HepG2 (cell line): ENCODE data around the gene SLC25A22. TPM values are rescaled to one million over a fixed set of nuclear protein-coding genes. Genes with fewer than 3 reads are reported as not detected.

Experiments used
- EEA1 ChIP-seq: sonication (generic); formaldehyde crosslinking; IDR thresholded peaks from 2 replicates; pipeline ENCODE4 v1.5.1; 2020; ENCODE audit warnings: mild to moderate bottlenecking, missing genetic modification reagents, borderline replicate concordance
- NFAT5 ChIP-seq: sonication (generic); formaldehyde crosslinking; IDR thresholded peaks from 2 replicates; pipeline ENCODE4 v1.4.0; 2020; ENCODE audit warnings: missing genetic modification reagents
- NFE2L1 ChIP-seq: sonication (generic); formaldehyde crosslinking; IDR thresholded peaks from 2 replicates; pipeline ENCODE4 v1.4.0; 2020; ENCODE audit warnings: missing genetic modification reagents, mild to moderate bottlenecking, borderline replicate concordance
- NFKB2 ChIP-seq: sonication (generic); formaldehyde crosslinking; IDR thresholded peaks from 2 replicates; pipeline ENCODE4 v1.4.0; 2020; ENCODE audit warnings: missing genetic modification reagents, borderline replicate concordance
- SMC3 ChIP-seq: IDR thresholded peaks from 2 replicates; pipeline ENCODE4 v1.6.1; 2011; ENCODE audit warnings: low read length, improper control_type of control experiment
- UBTF ChIP-seq: sonication (generic); formaldehyde crosslinking; IDR thresholded peaks from 2 replicates; pipeline ENCODE4 v1.4.0; 2020; ENCODE audit warnings: mild to moderate bottlenecking, missing genetic modification reagents
- ZNF546 ChIP-seq: sonication (generic); formaldehyde crosslinking; conservative IDR thresholded peaks from 2 replicates; pipeline ENCODE4 v1.8.1; 2023; ENCODE audit warnings: mild to moderate bottlenecking, missing genetic modification reagents
- polyA plus RNA-seq, 8 experiments: library from polyadenylated mRNA; depleted of rRNA in 3 of 8; stranded (reverse) in 7 of 8; unstranded in 1 of 8; fragments of >200 nt; fragmentation: Illumina TruSeq in 4 of 8; extraction: Trizol in 4 of 8; gene quantifications; 2 replicates each; pipeline versions ENCODE4 v1.2.1 to v1.2.3, GENCODE V29; 2011 to 2016; ENCODE audit warnings: low read depth in 4 of 8, missing spikeins in 1 of 8, mixed read lengths in 1 of 8; ENCODE audit not compliant: insufficient read depth in 1 of 8
- total RNA-seq, 5 experiments: library from RNA; depleted of rRNA; stranded (reverse); fragments of >200 nt; fragmentation: Illumina TruSeq; extraction: Trizol; gene quantifications; 2 replicates each; pipeline ENCODE4 v1.2.3, GENCODE V29; 2016; ENCODE audit warnings: low read depth in 1 of 5
- TF ChIP-seq, protein P1 (sequence below): sonication (generic); formaldehyde crosslinking; IDR thresholded peaks from 2 replicates; pipeline ENCODE4 v1.9.0; 2021; ENCODE audit warnings: missing genetic modification reagents, borderline replicate concordance
- TF ChIP-seq, protein P2 (sequence below): sonication (generic); formaldehyde crosslinking; IDR thresholded peaks from 2 replicates; pipeline ENCODE4 v1.4.0; 2020; ENCODE audit warnings: missing genetic modification reagents
- TF ChIP-seq, protein P3 (sequence below): sonication (generic); formaldehyde crosslinking; IDR thresholded peaks from 2 replicates; pipeline ENCODE4 v1.5.0; 2020; ENCODE audit warnings: mild to moderate bottlenecking, missing genetic modification reagents, moderate library complexity

The SLC25A22 gene
- total and polyA plus RNA-seq, 2 of the 13 experiments (the other 11 are each of a cell fraction or from before 2014, with no cell fraction given), result 12.4 to 19.2 TPM

DNA sequence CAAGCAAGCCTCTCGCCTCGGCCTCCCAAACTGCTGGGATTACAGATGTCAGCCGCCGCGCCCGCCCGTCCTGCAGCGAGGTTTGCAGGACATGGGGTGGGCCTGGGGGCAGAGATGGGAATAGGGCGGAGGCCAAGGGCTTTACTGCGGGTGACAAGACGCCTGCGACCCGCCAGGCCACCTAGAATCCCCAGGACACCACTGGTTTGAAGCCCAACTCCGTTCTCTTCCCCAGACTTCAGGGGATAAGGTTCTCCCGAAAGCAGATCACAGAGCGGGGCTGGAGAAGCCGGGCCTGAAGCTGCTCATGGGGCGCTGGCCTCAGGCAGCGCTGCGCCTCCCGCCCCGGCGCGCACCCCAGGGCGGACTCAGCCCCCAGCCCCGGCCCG is 43.9 kb upstream of the SLC25A22 start (continued):
- TF ChIP-seq NFKB2 (0 out of 2 replicates have a peak, but pooled peaks have one; percentile 7), NFE2L1 (CRISPR knock-in tag) (no peak), NFAT5 (CRISPR knock-in tag) (no peak; the same call in 1 of the 2 replicates), ZNF546 (CRISPR knock-in tag) (peak; percentile 37), UBTF (CRISPR knock-in tag) (0 out of 2 replicates have a peak, but pooled peaks have one; percentile 4), SMC3 (no peak), EEA1 (CRISPR knock-in tag) (no peak)
- TF ChIP-seq, protein P1, sequence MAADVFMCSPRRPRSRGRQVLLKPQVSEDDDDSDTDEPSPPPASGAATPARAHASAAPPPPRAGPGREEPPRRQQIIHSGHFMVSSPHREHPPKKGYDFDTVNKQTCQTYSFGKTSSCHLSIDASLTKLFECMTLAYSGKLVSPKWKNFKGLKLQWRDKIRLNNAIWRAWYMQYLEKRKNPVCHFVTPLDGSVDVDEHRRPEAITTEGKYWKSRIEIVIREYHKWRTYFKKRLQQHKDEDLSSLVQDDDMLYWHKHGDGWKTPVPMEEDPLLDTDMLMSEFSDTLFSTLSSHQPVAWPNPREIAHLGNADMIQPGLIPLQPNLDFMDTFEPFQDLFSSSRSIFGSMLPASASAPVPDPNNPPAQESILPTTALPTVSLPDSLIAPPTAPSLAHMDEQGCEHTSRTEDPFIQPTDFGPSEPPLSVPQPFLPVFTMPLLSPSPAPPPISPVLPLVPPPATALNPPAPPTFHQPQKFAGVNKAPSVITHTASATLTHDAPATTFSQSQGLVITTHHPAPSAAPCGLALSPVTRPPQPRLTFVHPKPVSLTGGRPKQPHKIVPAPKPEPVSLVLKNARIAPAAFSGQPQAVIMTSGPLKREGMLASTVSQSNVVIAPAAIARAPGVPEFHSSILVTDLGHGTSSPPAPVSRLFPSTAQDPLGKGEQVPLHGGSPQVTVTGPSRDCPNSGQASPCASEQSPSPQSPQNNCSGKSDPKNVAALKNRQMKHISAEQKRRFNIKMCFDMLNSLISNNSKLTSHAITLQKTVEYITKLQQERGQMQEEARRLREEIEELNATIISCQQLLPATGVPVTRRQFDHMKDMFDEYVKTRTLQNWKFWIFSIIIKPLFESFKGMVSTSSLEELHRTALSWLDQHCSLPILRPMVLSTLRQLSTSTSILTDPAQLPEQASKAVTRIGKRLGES (CRISPR knock-in tag), result peak; percentile 62; the same call in 1 of the 2 replicates
- TF ChIP-seq, protein P2, sequence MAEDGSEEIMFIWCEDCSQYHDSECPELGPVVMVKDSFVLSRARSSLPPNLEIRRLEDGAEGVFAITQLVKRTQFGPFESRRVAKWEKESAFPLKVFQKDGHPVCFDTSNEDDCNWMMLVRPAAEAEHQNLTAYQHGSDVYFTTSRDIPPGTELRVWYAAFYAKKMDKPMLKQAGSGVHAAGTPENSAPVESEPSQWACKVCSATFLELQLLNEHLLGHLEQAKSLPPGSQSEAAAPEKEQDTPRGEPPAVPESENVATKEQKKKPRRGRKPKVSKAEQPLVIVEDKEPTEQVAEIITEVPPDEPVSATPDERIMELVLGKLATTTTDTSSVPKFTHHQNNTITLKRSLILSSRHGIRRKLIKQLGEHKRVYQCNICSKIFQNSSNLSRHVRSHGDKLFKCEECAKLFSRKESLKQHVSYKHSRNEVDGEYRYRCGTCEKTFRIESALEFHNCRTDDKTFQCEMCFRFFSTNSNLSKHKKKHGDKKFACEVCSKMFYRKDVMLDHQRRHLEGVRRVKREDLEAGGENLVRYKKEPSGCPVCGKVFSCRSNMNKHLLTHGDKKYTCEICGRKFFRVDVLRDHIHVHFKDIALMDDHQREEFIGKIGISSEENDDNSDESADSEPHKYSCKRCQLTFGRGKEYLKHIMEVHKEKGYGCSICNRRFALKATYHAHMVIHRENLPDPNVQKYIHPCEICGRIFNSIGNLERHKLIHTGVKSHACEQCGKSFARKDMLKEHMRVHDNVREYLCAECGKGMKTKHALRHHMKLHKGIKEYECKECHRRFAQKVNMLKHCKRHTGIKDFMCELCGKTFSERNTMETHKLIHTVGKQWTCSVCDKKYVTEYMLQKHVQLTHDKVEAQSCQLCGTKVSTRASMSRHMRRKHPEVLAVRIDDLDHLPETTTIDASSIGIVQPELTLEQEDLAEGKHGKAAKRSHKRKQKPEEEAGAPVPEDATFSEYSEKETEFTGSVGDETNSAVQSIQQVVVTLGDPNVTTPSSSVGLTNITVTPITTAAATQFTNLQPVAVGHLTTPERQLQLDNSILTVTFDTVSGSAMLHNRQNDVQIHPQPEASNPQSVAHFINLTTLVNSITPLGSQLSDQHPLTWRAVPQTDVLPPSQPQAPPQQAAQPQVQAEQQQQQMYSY (CRISPR knock-in tag), result 0 out of 2 replicates have a peak, but pooled peaks have one; percentile 11
- TF ChIP-seq, protein P3, sequence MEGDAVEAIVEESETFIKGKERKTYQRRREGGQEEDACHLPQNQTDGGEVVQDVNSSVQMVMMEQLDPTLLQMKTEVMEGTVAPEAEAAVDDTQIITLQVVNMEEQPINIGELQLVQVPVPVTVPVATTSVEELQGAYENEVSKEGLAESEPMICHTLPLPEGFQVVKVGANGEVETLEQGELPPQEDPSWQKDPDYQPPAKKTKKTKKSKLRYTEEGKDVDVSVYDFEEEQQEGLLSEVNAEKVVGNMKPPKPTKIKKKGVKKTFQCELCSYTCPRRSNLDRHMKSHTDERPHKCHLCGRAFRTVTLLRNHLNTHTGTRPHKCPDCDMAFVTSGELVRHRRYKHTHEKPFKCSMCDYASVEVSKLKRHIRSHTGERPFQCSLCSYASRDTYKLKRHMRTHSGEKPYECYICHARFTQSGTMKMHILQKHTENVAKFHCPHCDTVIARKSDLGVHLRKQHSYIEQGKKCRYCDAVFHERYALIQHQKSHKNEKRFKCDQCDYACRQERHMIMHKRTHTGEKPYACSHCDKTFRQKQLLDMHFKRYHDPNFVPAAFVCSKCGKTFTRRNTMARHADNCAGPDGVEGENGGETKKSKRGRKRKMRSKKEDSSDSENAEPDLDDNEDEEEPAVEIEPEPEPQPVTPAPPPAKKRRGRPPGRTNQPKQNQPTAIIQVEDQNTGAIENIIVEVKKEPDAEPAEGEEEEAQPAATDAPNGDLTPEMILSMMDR, result no peak
